NCI-H146 (cell line): Measurements from ENCODE around the gene CDH22.

Experiments
- DNase-seq: peaks from one replicate; lab custom pipeline; 2025; lab: John Stamatoyannopoulos, UW

The CDH22 gene

GRCh38 chr20:46308258-46309157, at the start of gene CDH22:
Gene CDH22 (minus strand): TSS chr20:46308498. CDS start chr20:46251294, 57,204 bp downstream.
- DNase-seq: peak; percentile 67

GRCh38 chr20:46357030-46357514, 48.8 kb upstream of the CDH22 start:
- no peak for DNase-seq

- no peak for DNase-seq
Observed at GRCh38 chr20:46356195-46357029, 48.1 kb upstream of the CDH22 start.

GRCh38 chr20:46355778-46356177, 47.5 kb upstream of the CDH22 start:
- no peak for DNase-seq

- no peak for DNase-seq
Observed at GRCh38 chr20:46354920-46355654, 46.8 kb upstream of the CDH22 start.

GRCh38 chr20:46354207-46354555, 45.9 kb upstream of the CDH22 start:
- DNase-seq: no peak

- no peak for DNase-seq
Observed at GRCh38 chr20:46353500-46354206, 45.4 kb upstream of the CDH22 start.

- DNase-seq: no peak
Observed at GRCh38 chr20:46352370-46352938, 44.2 kb upstream of the CDH22 start.

GRCh38 chr20:46351357-46352058, 43.2 kb upstream of the CDH22 start:
- no peak for DNase-seq

- DNase-seq: no peak
Observed at GRCh38 chr20:46350986-46351267, 42.6 kb upstream of the CDH22 start.

- DNase-seq: no peak
Observed at GRCh38 chr20:46350201-46350985, 42.1 kb upstream of the CDH22 start.

- DNase-seq: peak; percentile 58
Observed at GRCh38 chr20:46349742-46350056, 41.4 kb upstream of the CDH22 start.

- DNase-seq: peak; percentile 47
Observed at GRCh38 chr20:46349035-46349741, 40.9 kb upstream of the CDH22 start.

GRCh38 chr20:46347841-46348803, 39.8 kb upstream of the CDH22 start:
- no peak for DNase-seq

- no peak for DNase-seq
Observed at GRCh38 chr20:46346770-46347169, 38.5 kb upstream of the CDH22 start.

GRCh38 chr20:46344488-46345162, 36.3 kb upstream of the CDH22 start:
- no peak for DNase-seq

- DNase-seq: peak; percentile 75
Observed at GRCh38 chr20:46343975-46344357, 35.7 kb upstream of the CDH22 start.
